ENCODE measurements around the gene GLTPD2.

Gene GLTPD2

DNA sequence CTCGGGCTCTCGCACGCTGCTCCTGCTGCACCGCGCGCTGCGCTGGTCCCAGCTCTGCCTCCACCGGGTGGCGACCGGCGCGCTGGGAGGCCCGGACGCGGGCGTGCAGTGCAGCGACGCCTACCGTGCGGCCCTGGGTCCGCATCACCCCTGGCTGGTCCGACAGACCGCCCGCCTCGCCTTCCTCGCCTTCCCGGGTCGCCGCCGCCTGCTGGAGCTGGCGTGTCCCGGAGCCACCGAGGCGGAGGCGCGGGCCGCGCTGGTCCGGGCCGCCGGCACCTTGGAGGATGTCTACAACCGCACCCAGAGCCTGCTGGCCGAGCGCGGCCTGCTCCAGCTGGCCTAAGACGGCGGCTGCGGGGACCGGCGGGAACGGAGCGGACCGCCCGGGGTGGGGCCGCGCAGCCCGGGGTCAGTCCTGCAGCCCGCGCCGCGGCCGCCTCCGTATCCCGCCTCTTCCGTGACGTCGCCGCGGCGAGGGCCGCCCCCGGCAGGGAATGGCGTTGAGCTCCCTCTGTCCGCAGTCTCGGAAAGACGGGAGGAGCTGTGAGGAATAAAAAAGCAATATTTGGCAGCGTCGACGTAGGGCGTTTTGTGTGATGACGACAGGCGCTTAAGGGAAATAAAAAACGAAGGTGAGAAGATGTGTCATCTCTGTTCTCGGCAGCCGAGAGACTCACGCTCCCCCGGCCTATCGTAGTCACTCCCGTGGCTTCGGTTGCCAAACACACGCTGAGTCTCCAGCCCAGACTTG, 1.4 kb downstream of the GLTPD2 start:
- peak; percentile 64 for DNase-seq (ENCODE audit: low read depth)
- H3K4me3 ChIP-seq (ENCODE audit: low read depth, low read length): peak overlapping the region; percentile 58
- TF ChIP-seq, protein P1, sequence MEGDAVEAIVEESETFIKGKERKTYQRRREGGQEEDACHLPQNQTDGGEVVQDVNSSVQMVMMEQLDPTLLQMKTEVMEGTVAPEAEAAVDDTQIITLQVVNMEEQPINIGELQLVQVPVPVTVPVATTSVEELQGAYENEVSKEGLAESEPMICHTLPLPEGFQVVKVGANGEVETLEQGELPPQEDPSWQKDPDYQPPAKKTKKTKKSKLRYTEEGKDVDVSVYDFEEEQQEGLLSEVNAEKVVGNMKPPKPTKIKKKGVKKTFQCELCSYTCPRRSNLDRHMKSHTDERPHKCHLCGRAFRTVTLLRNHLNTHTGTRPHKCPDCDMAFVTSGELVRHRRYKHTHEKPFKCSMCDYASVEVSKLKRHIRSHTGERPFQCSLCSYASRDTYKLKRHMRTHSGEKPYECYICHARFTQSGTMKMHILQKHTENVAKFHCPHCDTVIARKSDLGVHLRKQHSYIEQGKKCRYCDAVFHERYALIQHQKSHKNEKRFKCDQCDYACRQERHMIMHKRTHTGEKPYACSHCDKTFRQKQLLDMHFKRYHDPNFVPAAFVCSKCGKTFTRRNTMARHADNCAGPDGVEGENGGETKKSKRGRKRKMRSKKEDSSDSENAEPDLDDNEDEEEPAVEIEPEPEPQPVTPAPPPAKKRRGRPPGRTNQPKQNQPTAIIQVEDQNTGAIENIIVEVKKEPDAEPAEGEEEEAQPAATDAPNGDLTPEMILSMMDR (IDR thresholded peaks at IDR 0.05; ENCODE audit: low read depth, low read length, missing control alignments): peak; percentile 51
- in situ Hi-C loops (cut with HindIII; ENCODE audit: low sequenced_read_pairs): loop anchor here (5.0 kb wide), 2 partner anchors 47 to 63 kb away; no protein-coding TSS in a partner anchor

DNA sequence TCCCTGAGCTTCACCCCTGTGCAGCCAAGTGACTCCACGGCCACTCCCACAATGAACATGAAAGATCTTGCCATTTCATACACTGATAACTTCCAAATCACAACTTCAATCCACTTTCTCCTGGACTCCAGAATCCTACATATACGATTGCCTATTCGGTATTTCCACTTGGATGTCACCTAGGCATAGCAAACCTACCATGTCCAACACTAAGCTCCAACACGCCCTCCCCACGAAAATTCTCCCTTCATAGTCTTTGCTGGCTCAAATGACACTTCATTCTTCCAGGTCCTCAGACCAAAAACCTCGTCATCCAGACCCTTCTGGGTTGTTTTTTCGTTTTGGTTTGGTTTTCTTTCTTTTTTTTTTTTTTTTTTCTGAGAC, 1.9 kb downstream of the GLTPD2 start:
- TF ChIP-seq, protein P1 (IDR thresholded peaks at IDR 0.05; ENCODE audit: low read depth, low read length, missing control alignments): no peak
- in situ Hi-C loops (cut with HindIII; ENCODE audit: low sequenced_read_pairs): no loop called here
- DNase-seq (ENCODE audit: low read depth): no peak
- peak overlapping the region; percentile 58 for H3K4me3 ChIP-seq (ENCODE audit: low read depth, low read length)

- in situ Hi-C loops (cut with HindIII; ENCODE audit: low sequenced_read_pairs): no loop called here
- no peak for DNase-seq (ENCODE audit: low read depth)
- TF ChIP-seq, protein P1 (IDR thresholded peaks at IDR 0.05; ENCODE audit: low read depth, low read length, missing control alignments): no peak
- H3K4me3 ChIP-seq (ENCODE audit: low read depth, low read length): no peak overlapping the region
Measured at GRCh38 chr17:4795168-4795567, 6.4 kb downstream of the GLTPD2 start.

- TF ChIP-seq, protein P1 (IDR thresholded peaks at IDR 0.05; ENCODE audit: low read depth, low read length, missing control alignments): no peak
- peak overlapping the region; percentile 99 for H3K4me3 ChIP-seq (ENCODE audit: low read depth, low read length)
- in situ Hi-C loops (cut with HindIII; ENCODE audit: low sequenced_read_pairs): no loop called here
- DNase-seq (ENCODE audit: low read depth): no peak
Measured at GRCh38 chr17:4796552-4796920, 7.8 kb downstream of the GLTPD2 start.

DNA sequence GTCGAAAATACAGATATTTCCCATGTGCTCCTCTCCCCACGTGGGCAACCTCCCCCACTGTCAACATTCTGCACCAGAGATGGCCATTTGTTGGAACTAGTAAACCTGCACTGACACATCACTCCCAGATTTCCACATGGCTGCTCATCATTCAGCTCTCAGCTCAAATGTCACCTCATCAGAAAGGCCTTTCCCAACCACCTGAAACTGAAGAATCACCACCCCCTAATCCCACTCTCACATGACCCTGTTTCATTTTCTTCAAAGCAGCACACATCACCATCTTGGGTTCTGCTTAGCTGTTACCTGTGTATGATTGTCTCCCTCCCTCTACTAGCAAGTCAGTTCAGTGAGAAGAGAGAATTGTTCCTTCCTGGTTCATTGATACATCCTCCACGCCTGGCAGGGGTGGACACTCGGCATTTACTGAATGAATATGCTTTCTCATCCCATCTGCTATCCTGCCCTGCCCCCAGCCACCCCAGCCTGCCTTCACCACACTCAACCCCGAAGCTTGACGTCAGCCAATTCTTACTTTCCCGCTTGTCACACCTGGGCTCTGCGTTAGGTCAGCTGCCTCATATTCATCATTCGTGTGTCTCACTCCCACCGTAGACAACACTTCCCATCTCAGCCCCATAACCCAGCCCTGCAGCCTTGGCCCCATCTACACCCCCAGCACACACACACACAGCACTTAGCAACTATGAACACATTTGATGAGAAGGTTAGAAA, 11.9 kb downstream of the GLTPD2 start:
- TF ChIP-seq, protein P1 (IDR thresholded peaks at IDR 0.05; ENCODE audit: low read depth, low read length, missing control alignments): no peak
- H3K4me3 ChIP-seq (ENCODE audit: low read depth, low read length): no peak overlapping the region
- in situ Hi-C loops (cut with HindIII; ENCODE audit: low sequenced_read_pairs): no loop called here
- DNase-seq (ENCODE audit: low read depth): no peak

DNA sequence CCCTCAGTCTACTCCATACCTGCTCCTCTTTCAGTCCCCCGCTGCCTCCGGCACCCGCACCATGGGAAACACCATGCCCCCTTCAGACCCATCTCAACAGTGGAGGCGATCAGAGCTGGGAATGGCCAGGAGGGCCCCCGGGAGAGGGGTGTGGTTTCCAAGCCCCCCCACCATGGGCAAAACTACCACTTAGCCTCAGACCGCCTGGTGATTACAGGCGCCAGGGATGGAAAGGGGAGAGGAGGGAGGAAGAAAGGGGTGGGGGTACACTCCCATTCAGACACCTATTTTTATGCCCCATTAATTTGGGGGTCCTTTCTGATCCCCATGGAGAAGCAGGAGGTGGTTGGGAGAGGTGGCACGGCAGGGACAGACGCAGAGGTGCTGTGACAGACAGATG, 13.5 kb downstream of the GLTPD2 start, which contains the start of gene C17orf114:
Gene C17orf114, minus strand, starts transcription at position 101 of the 400 bp plus-strand sequence.
- in situ Hi-C loops (cut with HindIII; ENCODE audit: low sequenced_read_pairs): no loop called here
- DNase-seq (ENCODE audit: low read depth): no peak
- H3K4me3 ChIP-seq (ENCODE audit: low read depth, low read length): no peak within 1 kb of the TSS
- TF ChIP-seq, protein P1 (IDR thresholded peaks at IDR 0.05; ENCODE audit: low read depth, low read length, missing control alignments): no peak
